ENCODE data around the gene KCNF1.

KCNF1 gene

DNA sequence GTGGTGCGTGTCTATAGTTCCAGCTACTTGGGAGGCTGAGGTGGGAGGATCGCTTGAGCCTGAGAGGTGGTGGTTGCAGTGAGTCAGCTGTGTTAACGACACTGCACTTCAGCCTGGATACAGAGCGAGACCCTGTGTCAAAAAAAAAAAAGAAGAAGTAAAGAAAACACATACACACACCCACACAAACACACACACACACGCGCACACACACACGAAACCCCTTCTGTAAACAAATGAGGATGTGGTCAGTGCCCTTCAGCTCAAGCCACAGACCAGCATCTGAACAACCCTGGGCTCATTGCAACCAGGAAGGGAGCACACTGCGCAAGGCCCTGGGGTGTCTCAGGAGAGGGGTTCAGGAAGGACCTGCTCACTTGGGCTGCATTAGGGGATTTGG is 47.9 kb upstream of the KCNF1 start:
- no peaks in the 10 kb centered on the region for H3K4me1 ChIP-seq (ENCODE audit: control insufficient read depth, low read length)
- no peaks in the 10 kb centered on the region for H3K9me2 ChIP-seq (replicated peaks; ENCODE audit: control insufficient read depth, low read length)
- H3K9me3 ChIP-seq (ENCODE audit: control insufficient read depth, insufficient read depth, low read length) = no peaks in the 10 kb centered on the region
- no peak overlapping the region for H3K27ac ChIP-seq (ENCODE audit: low read depth, low read length)
- H4K20me1 ChIP-seq (ENCODE audit: control insufficient read depth, insufficient read depth, low read depth, low read length) = no peaks in the 10 kb centered on the region
- TF ChIP-seq, protein P1, sequence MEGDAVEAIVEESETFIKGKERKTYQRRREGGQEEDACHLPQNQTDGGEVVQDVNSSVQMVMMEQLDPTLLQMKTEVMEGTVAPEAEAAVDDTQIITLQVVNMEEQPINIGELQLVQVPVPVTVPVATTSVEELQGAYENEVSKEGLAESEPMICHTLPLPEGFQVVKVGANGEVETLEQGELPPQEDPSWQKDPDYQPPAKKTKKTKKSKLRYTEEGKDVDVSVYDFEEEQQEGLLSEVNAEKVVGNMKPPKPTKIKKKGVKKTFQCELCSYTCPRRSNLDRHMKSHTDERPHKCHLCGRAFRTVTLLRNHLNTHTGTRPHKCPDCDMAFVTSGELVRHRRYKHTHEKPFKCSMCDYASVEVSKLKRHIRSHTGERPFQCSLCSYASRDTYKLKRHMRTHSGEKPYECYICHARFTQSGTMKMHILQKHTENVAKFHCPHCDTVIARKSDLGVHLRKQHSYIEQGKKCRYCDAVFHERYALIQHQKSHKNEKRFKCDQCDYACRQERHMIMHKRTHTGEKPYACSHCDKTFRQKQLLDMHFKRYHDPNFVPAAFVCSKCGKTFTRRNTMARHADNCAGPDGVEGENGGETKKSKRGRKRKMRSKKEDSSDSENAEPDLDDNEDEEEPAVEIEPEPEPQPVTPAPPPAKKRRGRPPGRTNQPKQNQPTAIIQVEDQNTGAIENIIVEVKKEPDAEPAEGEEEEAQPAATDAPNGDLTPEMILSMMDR (IDR thresholded peaks at IDR 0.05; ENCODE audit: low read depth, low read length, poor library complexity, severe bottlenecking) = no peak
- no peak for TF ChIP-seq EZH2phosphoT487 (IDR thresholded peaks at IDR 0.05; ENCODE audit: borderline replicate concordance, low read length)
- no peaks in the 10 kb centered on the region for H3F3A ChIP-seq (ENCODE audit: control insufficient read depth, insufficient read depth)
- H3K79me2 ChIP-seq (ENCODE audit: control insufficient read depth, low read length) = no peaks in the 10 kb centered on the region
- peaks cover 41% of the 10 kb centered on the region for H3K27me3 ChIP-seq (ENCODE audit: control insufficient read depth, low read length)
- H3K4me3 ChIP-seq (ENCODE audit: low read length) = no peak overlapping the region
- H3K4me2 ChIP-seq (ENCODE audit: low read length) = no peak overlapping the region
- H3K36me3 ChIP-seq (ENCODE audit: control insufficient read depth, low read length) = no peaks in the 10 kb centered on the region

DNA sequence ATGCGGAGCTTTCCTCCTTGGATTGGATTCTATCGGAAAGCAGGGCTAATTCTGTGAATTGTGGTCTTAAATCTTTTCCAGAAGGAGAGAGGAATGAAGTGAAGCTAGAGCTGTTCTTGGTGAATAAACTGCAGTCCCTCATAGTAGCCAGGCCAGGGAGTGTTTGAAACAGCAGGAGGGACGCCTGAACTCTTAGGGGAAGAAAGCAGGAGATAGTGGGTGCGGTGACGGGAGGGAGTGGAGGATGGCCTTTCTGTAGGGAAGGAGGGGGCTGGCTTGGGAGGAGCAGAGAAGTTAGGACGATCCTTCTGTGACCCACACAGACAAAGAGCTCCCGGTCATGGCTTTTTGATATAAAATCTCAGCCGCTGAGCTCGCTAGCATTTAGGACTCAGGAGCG is 47.5 kb upstream of the KCNF1 start:
- Histone ChIP-seq H3K4me1 (ENCODE audit: control insufficient read depth, low read length) (no peaks in the 10 kb centered on the region), H3K27me3 (ENCODE audit: control insufficient read depth, low read length) (peaks cover 40% of the 10 kb centered on the region), H3F3A (ENCODE audit: control insufficient read depth, insufficient read depth) (no peaks in the 10 kb centered on the region), H3K4me3 (ENCODE audit: low read length) (no peak overlapping the region), H3K4me2 (ENCODE audit: low read length) (no peak overlapping the region), H3K27ac (ENCODE audit: low read depth, low read length) (no peak overlapping the region), H3K36me3 (ENCODE audit: control insufficient read depth, low read length) (no peaks in the 10 kb centered on the region), H3K9me2 (replicated peaks; ENCODE audit: control insufficient read depth, low read length) (no peaks in the 10 kb centered on the region), H4K20me1 (ENCODE audit: control insufficient read depth, insufficient read depth, low read depth, low read length) (no peaks in the 10 kb centered on the region), H3K9me3 (ENCODE audit: control insufficient read depth, insufficient read depth, low read length) (no peaks in the 10 kb centered on the region), H3K79me2 (ENCODE audit: control insufficient read depth, low read length) (no peaks in the 10 kb centered on the region)
- TF ChIP-seq, protein P1 (IDR thresholded peaks at IDR 0.05; ENCODE audit: low read depth, low read length, poor library complexity, severe bottlenecking) = no peak
- no peak for TF ChIP-seq EZH2phosphoT487 (IDR thresholded peaks at IDR 0.05; ENCODE audit: borderline replicate concordance, low read length)

DNA sequence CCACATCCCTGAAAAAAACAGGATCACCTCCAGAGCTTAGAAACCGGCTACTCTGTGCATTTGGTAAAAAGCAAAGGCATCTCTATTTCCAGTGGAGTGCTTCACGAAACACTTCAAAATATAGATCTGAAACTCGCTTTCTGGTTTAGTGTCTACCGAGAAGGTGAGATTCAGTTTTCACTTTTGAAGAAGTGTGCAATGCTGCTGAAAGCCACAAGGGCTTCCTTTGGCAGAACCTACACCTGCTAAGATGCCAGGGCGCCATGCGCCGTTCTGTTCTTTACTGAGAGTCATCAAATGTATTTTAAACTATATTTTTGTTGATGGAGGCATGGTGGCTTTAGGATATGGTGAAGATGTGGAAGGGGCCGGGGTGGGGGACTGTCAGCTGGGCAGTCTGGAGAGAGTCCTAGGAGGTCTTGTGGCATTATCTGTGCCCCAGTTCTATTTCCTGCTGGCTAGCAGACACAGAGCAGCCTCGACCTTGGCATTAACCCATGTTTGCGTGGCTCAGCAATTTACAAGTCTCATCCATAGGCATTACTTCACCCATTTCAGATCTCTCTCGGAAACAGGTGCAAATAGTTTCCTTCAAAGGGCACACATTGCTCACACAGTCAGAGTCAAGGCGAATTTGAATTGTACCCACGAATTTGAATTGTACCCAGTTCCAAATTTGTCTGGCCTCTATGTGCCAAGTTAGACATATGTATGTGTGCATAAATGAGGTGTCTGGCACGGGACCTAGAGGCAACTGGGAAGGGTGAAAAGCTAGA is 46.7 kb upstream of the KCNF1 start:
- Histone ChIP-seq H3K4me2 (ENCODE audit: low read length) (no peak overlapping the region), H3K9me3 (ENCODE audit: control insufficient read depth, insufficient read depth, low read length) (no peaks in the 10 kb centered on the region), H3F3A (ENCODE audit: control insufficient read depth, insufficient read depth) (no peaks in the 10 kb centered on the region), H3K27ac (ENCODE audit: low read depth, low read length) (no peak overlapping the region), H3K79me2 (ENCODE audit: control insufficient read depth, low read length) (no peaks in the 10 kb centered on the region), H3K36me3 (ENCODE audit: control insufficient read depth, low read length) (no peaks in the 10 kb centered on the region), H3K27me3 (ENCODE audit: control insufficient read depth, low read length) (peaks cover 36% of the 10 kb centered on the region), H3K9me2 (replicated peaks; ENCODE audit: control insufficient read depth, low read length) (no peaks in the 10 kb centered on the region), H3K4me3 (ENCODE audit: low read length) (no peak overlapping the region), H3K4me1 (ENCODE audit: control insufficient read depth, low read length) (no peaks in the 10 kb centered on the region), H4K20me1 (ENCODE audit: control insufficient read depth, insufficient read depth, low read depth, low read length) (no peaks in the 10 kb centered on the region)
- TF ChIP-seq, protein P1 (IDR thresholded peaks at IDR 0.05; ENCODE audit: low read depth, low read length, poor library complexity, severe bottlenecking) = peak; percentile 21
- no peak for TF ChIP-seq EZH2phosphoT487 (IDR thresholded peaks at IDR 0.05; ENCODE audit: borderline replicate concordance, low read length)
